HepG2 (cell line): Measurements from ENCODE around the gene LPAR1. TPM values are rescaled to one million over a fixed set of nuclear protein-coding genes. Genes with fewer than 3 reads are reported as not detected.

Experiments used
- ATAC-seq: fragments of 200-7000 bp; cut with Tn5 transposase; 3 replicates; pipeline ENCODE4 v1.9.1; 2020; ENCODE audit warnings: mild to moderate bottlenecking, moderate library complexity
- BruUV-seq: library from RNA; stranded (reverse); fragments of 400-500 nt; replicated peaks from 2 replicates; lab custom pipeline; 2021; lab: Mats Ljungman, UMichigan
- CTCF ChIA-PET: fragments of 300-600 bp; formaldehyde crosslinking; extraction: SDS; loops from one replicate; lab custom pipeline; 2021; ENCODE audit warnings: low total read pairs, inconsistent platforms, low intra/inter-chr PET ratio; lab: Yijun Ruan, JAX
- POLR2A ChIA-PET: fragments of 350-600 bp; sonication (Branson Sonifier 250); formaldehyde crosslinking; loops from one replicate; lab custom pipeline; 2020; ENCODE audit warnings: antibody characterized with exemption, inconsistent platforms; lab: Yijun Ruan, JAX
- DNase-seq: peaks from one replicate; pipeline ENCODE4 v3.0.0-alpha.2; 2015; ENCODE audit warnings: low spot score
- FAIRE-seq: peaks from 3 replicates; lab custom pipeline; 2011; peaks lifted over from hg19 to GRCh38; lab: Jason Lieb, UNC
- H2AFZ ChIP-seq: one replicate; pipeline ENCODE4 v1.6.1; 2011; ENCODE audit warnings: low read length, inconsistent platforms
- H3K27ac ChIP-seq: fragments of 300-600 bp; 3 replicates; pipeline ENCODE4 v1.8.0; 2011; ENCODE audit warnings: mixed run types, mild to moderate bottlenecking, mixed read lengths, low read length, inconsistent platforms; ENCODE audit not compliant: insufficient read depth; ENCODE audit errors: extremely low read length
- H3K27me3 ChIP-seq, 2 experiments: fragments of 200-600 bp in 1 of 2; 2 replicates in 1 of 2; 3 replicates in 1 of 2; pipeline versions ENCODE4 v1.6.0 to v1.8.0; 2011; ENCODE audit warnings: low read length in 2 of 2, mild to moderate bottlenecking in 2 of 2, moderate library complexity in 2 of 2, inconsistent platforms in 1 of 2; ENCODE audit not compliant: insufficient read depth in 2 of 2, control insufficient read depth in 1 of 2
- H3K36me3 ChIP-seq, 2 experiments: fragments of 200-600 bp in 1 of 2; replicated peaks in 1 of 2; 2 replicates in 1 of 2; 3 replicates in 1 of 2; pipeline versions ENCODE4 v1.5.1 to v1.8.0; 2011; ENCODE audit warnings: low read length in 2 of 2, inconsistent platforms in 1 of 2; ENCODE audit not compliant: insufficient read depth in 2 of 2, control insufficient read depth in 1 of 2
- H3K4me1 ChIP-seq: 2 replicates; pipeline ENCODE4 v1.5.1; 2012; ENCODE audit warnings: low read length, inconsistent platforms; ENCODE audit not compliant: insufficient read depth
- H3K4me2 ChIP-seq: 2 replicates; pipeline ENCODE4 v1.6.0; 2011; ENCODE audit warnings: low read depth, low read length, inconsistent platforms
- H3K4me3 ChIP-seq, 3 experiments: fragments of 200-600 bp in 1 of 3; sonication (generic), shearing (Covaris generic) in 1 of 3; replicated peaks in 1 of 3; 2 replicates each; pipeline ENCODE4 v1.5.1; 2011 to 2016; ENCODE audit warnings: low read length in 3 of 3, inconsistent platforms in 2 of 3, low read depth in 2 of 3, mild to moderate bottlenecking in 2 of 3, control low read depth in 1 of 3, mixed read lengths in 1 of 3; ENCODE audit not compliant: insufficient read depth in 1 of 3
- H3K79me2 ChIP-seq: one replicate; pipeline ENCODE4 v1.6.1; 2011; ENCODE audit warnings: low read length, inconsistent platforms; ENCODE audit not compliant: insufficient read depth
- H3K9ac ChIP-seq: 2 replicates; pipeline ENCODE4 v1.6.0; 2011; ENCODE audit warnings: mild to moderate bottlenecking, low read depth, low read length, inconsistent platforms; ENCODE audit not compliant: insufficient read depth
- H3K9me3 ChIP-seq: 2 replicates; pipeline ENCODE4 v1.5.1; 2012; ENCODE audit warnings: mild to moderate bottlenecking, low read length
- H4K20me1 ChIP-seq: 2 replicates; pipeline ENCODE4 v1.6.0; 2011; ENCODE audit warnings: inconsistent platforms, mild to moderate bottlenecking, low read length, moderate library complexity; ENCODE audit not compliant: insufficient read depth
- FIP1L1 ChIP-seq: fragments of 200-400 bp; formaldehyde crosslinking; IDR thresholded peaks from 2 replicates; pipeline ENCODE4 v1.6.1; 2018; ENCODE audit warnings: low read depth, mild to moderate bottlenecking, low read length, moderate library complexity, borderline replicate concordance; ENCODE audit not compliant: insufficient read depth
- FOXA3 ChIP-seq: IDR thresholded peaks from 2 replicates; pipeline ENCODE4 v1.6.1; 2016; ENCODE audit warnings: missing genetic modification reagents, missing compliant biosample characterization
- ISX ChIP-seq: sonication (generic); formaldehyde crosslinking; conservative IDR thresholded peaks from 2 replicates; pipeline ENCODE4 v1.5.0; 2020; ENCODE audit warnings: missing genetic modification reagents
- JUND ChIP-seq: sonication (generic); formaldehyde crosslinking; IDR thresholded peaks from 2 replicates; pipeline ENCODE4 v1.8.0; 2022; ENCODE audit warnings: mild to moderate bottlenecking, missing genetic modification reagents
- NR2F6 ChIP-seq, 2 experiments: IDR thresholded peaks; 2 replicates each; pipeline ENCODE4 v1.6.1; 2016; ENCODE audit warnings: antibody characterized with exemption in 1 of 2, mild to moderate bottlenecking in 1 of 2
- PCBP2 ChIP-seq: fragments of 200-400 bp; formaldehyde crosslinking; optimal IDR thresholded peaks from 2 replicates; pipeline ENCODE3; 2018; ENCODE audit warnings: low read length, low read depth; ENCODE audit not compliant: poor library complexity, severe bottlenecking
- SP4 ChIP-seq: sonication (generic); formaldehyde crosslinking; IDR thresholded peaks from 2 replicates; pipeline ENCODE4 v1.8.1; 2023; ENCODE audit warnings: mild to moderate bottlenecking, missing genetic modification reagents
- SRSF9 ChIP-seq: fragments of 200-400 bp; formaldehyde crosslinking; IDR thresholded peaks from 2 replicates; pipeline ENCODE4 v1.6.1; 2018; ENCODE audit warnings: borderline replicate concordance, mild to moderate bottlenecking, low read depth, low read length; ENCODE audit not compliant: insufficient read depth, poor library complexity, severe bottlenecking
- U2AF1 ChIP-seq: fragments of 200-400 bp; formaldehyde crosslinking; optimal IDR thresholded peaks from 2 replicates; pipeline ENCODE3; 2017; ENCODE audit warnings: mild to moderate bottlenecking, low read depth, low read length
- ZFYVE20 ChIP-seq: sonication (generic); formaldehyde crosslinking; IDR thresholded peaks from 2 replicates; pipeline ENCODE4 v1.8.0; 2023; ENCODE audit warnings: low read depth, mild to moderate bottlenecking, moderate library complexity, missing genetic modification reagents, borderline replicate concordance
- ZNF496 ChIP-seq: sonication (generic); formaldehyde crosslinking; IDR thresholded peaks from 2 replicates; pipeline ENCODE4 v1.8.1; 2023; ENCODE audit warnings: mild to moderate bottlenecking, moderate library complexity, missing genetic modification reagents; ENCODE audit not compliant: insufficient replicate concordance
- ZNF564 ChIP-seq: sonication (generic); formaldehyde crosslinking; IDR thresholded peaks from 2 replicates; pipeline ENCODE4 v1.8.1; 2023; ENCODE audit warnings: mild to moderate bottlenecking, missing genetic modification reagents
- ZNF7 ChIP-seq: IDR thresholded peaks from 2 replicates; pipeline ENCODE4 v1.6.1; 2016; ENCODE audit warnings: missing biosample characterization, missing genetic modification reagents
- WGBS: methylation state at CpG from one replicate; pipeline ENCODE4 v1.1.6; 2017; ENCODE audit warnings: low lambda C conversion rate; 5-methylcytosine and 5-hydroxymethylcytosine counted together
- in situ Hi-C: cut with HindIII; loops from 2 replicates; pipeline ENCODE4 v1.10.0; 2017; ENCODE audit warnings: low pct_unique_long_range_greater_than_20kb; ENCODE audit not compliant: extremely low pct_ligation_motif_present
- intact Hi-C: fragments of 100-400 bp; cut with micrococcal nuclease; formaldehyde crosslinking; loops from one replicate; pipeline ENCODE4 v1.10.0; 2022; ENCODE audit not compliant: unreplicated experiment
- polyA plus RNA-seq, 8 experiments: library from polyadenylated mRNA; depleted of rRNA in 3 of 8; stranded (reverse) in 7 of 8; unstranded in 1 of 8; fragments of >200 nt; fragmentation: Illumina TruSeq in 4 of 8; extraction: Trizol in 4 of 8; gene quantifications; 2 replicates each; pipeline versions ENCODE4 v1.2.1 to v1.2.3, GENCODE V29; 2011 to 2016; ENCODE audit warnings: low read depth in 4 of 8, missing spikeins in 1 of 8, mixed read lengths in 1 of 8; ENCODE audit not compliant: insufficient read depth in 1 of 8
- total RNA-seq, 5 experiments: library from RNA; depleted of rRNA; stranded (reverse); fragments of >200 nt; fragmentation: Illumina TruSeq; extraction: Trizol; gene quantifications; 2 replicates each; pipeline ENCODE4 v1.2.3, GENCODE V29; 2016; ENCODE audit warnings: low read depth in 1 of 5
- TF ChIP-seq, protein P1 (sequence below), 2 experiments: IDR thresholded peaks; 2 replicates each; pipeline ENCODE4 v1.6.1; 2011 to 2012; ENCODE audit warnings: low read length in 2 of 2, borderline replicate concordance in 1 of 2, low read depth in 1 of 2, mild to moderate bottlenecking in 1 of 2, moderate library complexity in 1 of 2
- TF ChIP-seq, protein P2 (sequence below), 2 experiments: sonication (generic) in 1 of 2; formaldehyde crosslinking in 1 of 2; IDR thresholded peaks; 2 replicates each; pipeline versions ENCODE4 v1.5.1 to v1.6.1; 2011 to 2020; ENCODE audit warnings: borderline replicate concordance in 1 of 2, low read depth in 1 of 2, low read length in 1 of 2, mild to moderate bottlenecking in 1 of 2, missing genetic modification reagents in 1 of 2, moderate library complexity in 1 of 2

The LPAR1 gene
- total and polyA plus RNA-seq, 2 of the 13 experiments (the other 11 are each of a cell fraction or from before 2014, with no cell fraction given), result not detected

DNA sequence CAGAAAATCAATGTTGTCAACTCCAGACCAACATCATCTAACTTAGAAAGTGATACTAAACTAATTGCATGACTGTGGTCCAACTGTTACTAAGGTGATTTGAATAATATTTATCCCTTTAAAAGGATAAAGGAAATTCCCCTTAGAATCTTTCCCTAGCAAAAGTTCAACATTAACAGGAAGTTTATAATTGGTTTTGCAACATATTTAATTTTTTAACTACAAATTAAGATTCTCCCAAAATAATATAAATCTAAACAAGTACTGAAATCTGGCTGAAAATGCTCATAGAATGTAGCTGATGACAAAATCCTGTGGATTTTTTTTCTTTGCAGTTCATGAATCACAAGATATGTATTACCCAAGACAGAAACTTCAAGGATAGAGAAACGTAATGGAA is 151.4 kb downstream of the LPAR1 start:
- ATAC-seq (no peak), FAIRE-seq (no peak), DNase-seq (no peak)
- Histone ChIP-seq H3K27me3 (no peaks in the 10 kb centered on the region), H3K4me1 (no peaks in the 10 kb centered on the region), H3K4me2 (no peak overlapping the region), H4K20me1 (no peaks in the 10 kb centered on the region), H3K9ac (no peak overlapping the region), H3K79me2 (no peaks in the 10 kb centered on the region), H3K27ac (no peak overlapping the region), H2AFZ (no peak overlapping the region), H3K9me3 (no peaks in the 10 kb centered on the region), H3K36me3 (no peaks in the 10 kb centered on the region), H3K4me3 (no peak overlapping the region)
- ChIA-PET POLR2A (no interaction called here), CTCF (no interaction called here)
- intact Hi-C loops (no loop called here), in situ Hi-C loops (loop anchor here (25.0 kb wide), 1 partner anchor 400 kb away; no protein-coding TSS in a partner anchor)
- 0% methylated on average over 1 of the region's 1 CpG for WGBS
- TF ChIP-seq FOXA3 (CRISPR knock-in tag) (no peak), ISX (CRISPR knock-in tag) (no peak), NR2F6 (IDR thresholded peaks at IDR 0.05) (no peak), NR2F6 (CRISPR knock-in tag; IDR thresholded peaks at IDR 0.05) (no peak), ZNF564 (CRISPR knock-in tag) (no peak), U2AF1 (no peak), JUND (CRISPR knock-in tag) (no peak), ZNF496 (CRISPR knock-in tag) (no peak), FIP1L1 (no peak), PCBP2 (no peak), SP4 (CRISPR knock-in tag) (no peak), SRSF9 (no peak), ZFYVE20 (CRISPR knock-in tag) (no peak), ZNF7 (CRISPR knock-in tag) (no peak)
- TF ChIP-seq, protein P1, sequence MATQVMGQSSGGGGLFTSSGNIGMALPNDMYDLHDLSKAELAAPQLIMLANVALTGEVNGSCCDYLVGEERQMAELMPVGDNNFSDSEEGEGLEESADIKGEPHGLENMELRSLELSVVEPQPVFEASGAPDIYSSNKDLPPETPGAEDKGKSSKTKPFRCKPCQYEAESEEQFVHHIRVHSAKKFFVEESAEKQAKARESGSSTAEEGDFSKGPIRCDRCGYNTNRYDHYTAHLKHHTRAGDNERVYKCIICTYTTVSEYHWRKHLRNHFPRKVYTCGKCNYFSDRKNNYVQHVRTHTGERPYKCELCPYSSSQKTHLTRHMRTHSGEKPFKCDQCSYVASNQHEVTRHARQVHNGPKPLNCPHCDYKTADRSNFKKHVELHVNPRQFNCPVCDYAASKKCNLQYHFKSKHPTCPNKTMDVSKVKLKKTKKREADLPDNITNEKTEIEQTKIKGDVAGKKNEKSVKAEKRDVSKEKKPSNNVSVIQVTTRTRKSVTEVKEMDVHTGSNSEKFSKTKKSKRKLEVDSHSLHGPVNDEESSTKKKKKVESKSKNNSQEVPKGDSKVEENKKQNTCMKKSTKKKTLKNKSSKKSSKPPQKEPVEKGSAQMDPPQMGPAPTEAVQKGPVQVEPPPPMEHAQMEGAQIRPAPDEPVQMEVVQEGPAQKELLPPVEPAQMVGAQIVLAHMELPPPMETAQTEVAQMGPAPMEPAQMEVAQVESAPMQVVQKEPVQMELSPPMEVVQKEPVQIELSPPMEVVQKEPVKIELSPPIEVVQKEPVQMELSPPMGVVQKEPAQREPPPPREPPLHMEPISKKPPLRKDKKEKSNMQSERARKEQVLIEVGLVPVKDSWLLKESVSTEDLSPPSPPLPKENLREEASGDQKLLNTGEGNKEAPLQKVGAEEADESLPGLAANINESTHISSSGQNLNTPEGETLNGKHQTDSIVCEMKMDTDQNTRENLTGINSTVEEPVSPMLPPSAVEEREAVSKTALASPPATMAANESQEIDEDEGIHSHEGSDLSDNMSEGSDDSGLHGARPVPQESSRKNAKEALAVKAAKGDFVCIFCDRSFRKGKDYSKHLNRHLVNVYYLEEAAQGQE (IDR thresholded peaks at IDR 0.05; ENCODE audit: borderline replicate concordance in 1 of 2, low read depth in 1 of 2, low read length in 2 of 2), result no peak
- TF ChIP-seq, protein P2, sequence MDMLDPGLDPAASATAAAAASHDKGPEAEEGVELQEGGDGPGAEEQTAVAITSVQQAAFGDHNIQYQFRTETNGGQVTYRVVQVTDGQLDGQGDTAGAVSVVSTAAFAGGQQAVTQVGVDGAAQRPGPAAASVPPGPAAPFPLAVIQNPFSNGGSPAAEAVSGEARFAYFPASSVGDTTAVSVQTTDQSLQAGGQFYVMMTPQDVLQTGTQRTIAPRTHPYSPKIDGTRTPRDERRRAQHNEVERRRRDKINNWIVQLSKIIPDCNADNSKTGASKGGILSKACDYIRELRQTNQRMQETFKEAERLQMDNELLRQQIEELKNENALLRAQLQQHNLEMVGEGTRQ (IDR thresholded peaks at IDR 0.05; ENCODE audit: low read depth, low read length), result no peak
- TF ChIP-seq, protein P2 (CRISPR knock-in tag; IDR thresholded peaks at IDR 0.05; ENCODE audit: borderline replicate concordance), result no peak
- BruUV-seq, result no TSS peak
